HUES64 (cell line): ENCODE data around the gene PRKCD.

Experiments
- H3K27ac ChIP-seq: 2 replicates; pipeline ENCODE4 v1.7.0; 2013; ENCODE audit warnings: low read depth, low read length, inconsistent platforms
- H3K27me3 ChIP-seq: 2 replicates; pipeline ENCODE4 v1.6.1; 2013; ENCODE audit warnings: mild to moderate bottlenecking, low read length; ENCODE audit not compliant: insufficient read depth
- H3K36me3 ChIP-seq: 2 replicates; pipeline ENCODE4 v1.6.1; 2013; ENCODE audit warnings: mild to moderate bottlenecking, low read length; ENCODE audit not compliant: insufficient read depth
- H3K4me1 ChIP-seq: 2 replicates; pipeline ENCODE4 v1.6.1; 2013; ENCODE audit warnings: mild to moderate bottlenecking, low read length, moderate library complexity; ENCODE audit not compliant: insufficient read depth
- H3K4me3 ChIP-seq: 2 replicates; pipeline ENCODE4 v1.5.1; 2013; ENCODE audit warnings: mild to moderate bottlenecking, low read length, moderate library complexity
- H3K9ac ChIP-seq: 2 replicates; pipeline ENCODE4 v1.6.1; 2013; ENCODE audit warnings: mild to moderate bottlenecking, low read depth, low read length
- H3K9me3 ChIP-seq: 2 replicates; pipeline ENCODE4 v1.6.1; 2013; ENCODE audit warnings: low read depth, low read length; ENCODE audit not compliant: insufficient read depth
- WGBS: fragments of 150-250, 120-280 bp; methylation state at CpG from one replicate; pipeline ENCODE4 v1.1.7; 2013; ENCODE audit warnings: missing lambda C conversion rate; 5-methylcytosine and 5-hydroxymethylcytosine counted together

PRKCD gene

DNA sequence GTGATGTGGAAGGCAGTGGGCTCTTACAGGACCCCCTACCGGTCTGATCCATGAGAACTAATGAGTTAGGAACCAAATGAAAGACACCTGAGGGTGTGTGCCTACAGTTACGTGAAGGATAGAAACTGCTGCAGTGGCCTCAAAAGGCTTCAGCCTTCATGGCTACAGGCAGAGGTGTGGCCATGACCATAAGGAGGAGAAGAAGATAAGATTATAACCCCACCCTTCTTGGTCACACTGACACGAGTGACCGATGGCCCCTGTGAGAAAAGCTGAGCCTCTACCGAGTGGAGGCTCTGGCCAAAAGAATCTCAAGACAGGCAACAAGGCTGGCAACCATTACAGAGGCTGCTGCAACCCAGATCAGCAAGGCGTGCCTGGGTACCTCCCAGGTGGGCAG lies 37.1 kb upstream of the PRKCD start:
- H3K4me1 ChIP-seq = no peaks in the 10 kb centered on the region
- no peaks in the 10 kb centered on the region for H3K27me3 ChIP-seq
- no peak overlapping the region for H3K9ac ChIP-seq
- H3K4me3 ChIP-seq = no peak overlapping the region
- no peak overlapping the region for H3K27ac ChIP-seq
- no peaks in the 10 kb centered on the region for H3K9me3 ChIP-seq
- WGBS = 95% methylated on average over 6 of the region's 6 CpGs
- H3K36me3 ChIP-seq = peaks cover 70% of the 10 kb centered on the region

DNA sequence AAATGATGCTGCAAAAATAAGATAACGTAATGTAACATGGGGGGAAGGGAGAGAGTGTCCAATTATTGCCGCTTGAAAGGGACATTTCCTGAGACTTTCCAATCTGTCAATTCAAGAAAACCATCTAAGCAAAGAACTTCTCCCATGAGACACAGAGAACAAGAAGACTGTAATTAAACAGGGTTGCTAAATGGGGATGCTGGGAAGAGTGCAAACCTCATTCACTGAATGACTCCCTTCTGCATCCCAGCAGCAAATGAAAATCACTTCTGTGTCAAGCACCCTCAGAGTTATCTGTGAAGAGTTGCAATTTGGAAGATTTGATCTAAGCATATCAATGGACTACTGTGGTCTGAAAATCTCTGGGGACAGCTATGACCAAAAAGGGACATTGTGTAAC lies 34.4 kb upstream of the PRKCD start:
- peaks cover 5% of the 10 kb centered on the region; the same call in 1 of the 2 replicates for H3K4me1 ChIP-seq
- H3K27ac ChIP-seq = no peak overlapping the region
- no peaks in the 10 kb centered on the region for H3K27me3 ChIP-seq
- H3K4me3 ChIP-seq = no peak overlapping the region
- 89% methylated on average over 1 of the region's 2 CpGs for WGBS
- peaks cover 44% of the 10 kb centered on the region for H3K36me3 ChIP-seq
- no peaks in the 10 kb centered on the region for H3K9me3 ChIP-seq
- no peak overlapping the region for H3K9ac ChIP-seq

DNA sequence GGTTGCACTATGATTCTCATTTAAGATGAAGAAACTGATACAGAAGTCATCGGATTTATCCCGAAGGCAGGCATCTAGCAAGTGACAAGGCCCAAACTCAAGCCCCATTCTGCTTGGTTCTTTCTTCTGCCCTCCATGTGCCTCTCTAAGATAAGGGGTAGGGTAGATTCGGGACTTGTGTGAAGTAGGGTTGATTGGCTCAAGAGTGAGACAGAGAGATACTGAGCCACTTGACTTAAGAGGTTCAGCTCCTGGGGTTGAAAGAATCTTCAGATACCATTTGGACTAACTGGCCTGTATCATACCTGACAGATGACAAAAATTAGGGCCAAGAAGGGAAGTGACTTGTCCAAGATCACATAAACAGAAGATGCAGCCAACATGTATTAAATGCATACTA lies 31.7 kb upstream of the PRKCD start:
- H3K27me3 ChIP-seq = no peaks in the 10 kb centered on the region
- H3K36me3 ChIP-seq = peaks cover 17% of the 10 kb centered on the region
- H3K4me3 ChIP-seq = peak overlapping the region; percentile 87
- WGBS = 93% methylated on average over 3 of the region's 3 CpGs
- no peak overlapping the region for H3K27ac ChIP-seq
- H3K9me3 ChIP-seq = no peaks in the 10 kb centered on the region
- peak overlapping the region; percentile 90 for H3K9ac ChIP-seq
- H3K4me1 ChIP-seq = peaks cover 5% of the 10 kb centered on the region; the same call in 1 of the 2 replicates

DNA sequence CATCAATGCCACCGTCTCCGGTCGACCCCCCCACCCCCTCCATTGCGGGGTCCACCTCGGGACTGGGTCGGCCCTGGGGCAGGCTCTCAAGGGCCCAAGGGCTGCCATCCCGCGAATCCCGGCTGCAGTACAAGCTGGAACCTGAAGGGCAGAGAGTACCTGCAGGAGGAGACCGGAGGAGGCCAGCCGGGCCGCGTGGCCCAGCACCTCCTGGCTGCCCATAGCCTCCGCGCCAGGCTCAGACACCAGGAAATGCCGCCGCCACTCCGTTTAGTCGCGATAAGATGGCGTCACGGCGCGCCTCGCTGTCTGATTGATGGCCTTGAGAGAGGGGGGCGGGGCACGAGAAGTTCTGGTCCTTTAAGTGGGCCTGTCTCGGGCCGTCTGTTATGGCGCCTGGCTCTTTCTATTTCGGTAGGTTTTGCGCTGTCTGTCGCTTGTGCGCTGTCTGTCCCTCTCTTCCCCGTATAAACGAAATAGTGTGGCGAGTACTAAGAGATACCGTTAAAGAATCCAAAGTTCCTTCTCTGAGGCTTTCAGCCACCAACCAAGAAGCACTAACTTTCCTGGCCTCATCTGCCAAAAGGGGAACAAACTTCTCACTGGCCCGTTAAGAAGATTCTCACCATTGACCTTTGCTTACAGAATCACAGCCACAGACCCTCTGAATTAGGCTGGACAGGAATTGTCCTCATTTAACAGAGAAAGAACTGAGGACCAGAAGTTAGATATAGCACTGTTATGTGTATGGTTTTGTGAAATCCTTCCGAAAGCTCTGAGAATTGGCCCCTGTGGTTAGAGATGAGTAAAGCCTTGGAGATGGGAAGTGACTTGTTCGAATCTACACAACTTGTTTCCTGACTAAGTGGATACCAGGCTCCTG lies 30.6 kb upstream of the PRKCD start, which contains the start of gene RFT1:
RFT1 (minus strand) TSS at position 257 of the 883 bp plus-strand sequence; CDS start at position 222, 35 bp downstream.
- H3K36me3 ChIP-seq = peaks cover 6% of the 10 kb centered on the region
- peaks cover 5% of the 10 kb centered on the region; the same call in 1 of the 2 replicates for H3K4me1 ChIP-seq
- H3K27ac ChIP-seq = peak within 1 kb of the TSS; percentile 74
- WGBS = 4% methylated on average over 41 of the region's 41 CpGs
- no peaks in the 10 kb centered on the region for H3K9me3 ChIP-seq
- peak within 1 kb of the TSS; percentile 87 for H3K4me3 ChIP-seq
- H3K27me3 ChIP-seq = no peaks in the 10 kb centered on the region
- H3K9ac ChIP-seq = peak within 1 kb of the TSS; percentile 90

DNA sequence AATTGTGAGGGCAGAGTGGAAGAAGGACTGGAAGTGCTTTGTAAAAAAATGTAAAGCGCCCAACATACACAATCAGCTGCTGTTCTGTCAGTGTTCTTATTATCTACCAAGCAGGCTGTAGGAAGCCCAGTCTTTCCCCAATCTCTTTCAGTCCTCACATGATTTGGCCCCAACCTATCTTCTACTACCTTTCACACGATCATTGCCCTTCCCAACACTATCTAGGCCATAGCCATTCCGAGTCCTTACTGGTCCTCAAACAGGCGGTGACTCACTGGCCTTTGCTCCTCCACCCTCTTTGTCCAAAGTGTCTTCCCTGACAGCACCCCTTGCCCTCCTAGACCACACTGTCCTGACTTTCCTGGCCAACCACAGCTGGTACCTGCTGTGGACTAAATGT lies 29.9 kb upstream of the PRKCD start:
- Histone ChIP-seq H3K4me3 (peak overlapping the region; percentile 87), H3K36me3 (no peaks in the 10 kb centered on the region), H3K4me1 (peaks cover 5% of the 10 kb centered on the region; the same call in 1 of the 2 replicates), H3K9ac (no peak overlapping the region), H3K9me3 (no peaks in the 10 kb centered on the region), H3K27ac (no peak overlapping the region), H3K27me3 (no peaks in the 10 kb centered on the region)
- 89% methylated on average over 4 of the region's 4 CpGs for WGBS

DNA sequence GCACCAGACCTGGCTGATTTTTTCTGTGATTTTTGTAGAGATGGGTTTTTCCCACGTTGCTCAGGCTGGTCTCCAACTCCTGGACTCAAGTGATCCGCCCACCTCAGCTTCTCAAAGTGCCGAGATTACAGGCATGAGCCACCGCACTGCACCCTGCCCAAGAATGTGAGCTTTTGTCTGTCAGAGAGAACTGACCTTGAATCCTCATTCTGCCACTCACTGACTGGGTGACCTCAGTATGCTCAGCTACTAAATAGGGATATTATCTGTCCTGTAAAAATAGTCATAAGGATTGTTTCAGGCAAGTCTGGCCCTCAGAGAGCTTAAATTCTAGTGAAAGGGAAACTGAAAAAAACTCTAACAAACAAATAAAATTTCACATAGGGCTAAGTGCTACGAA lies 28.7 kb upstream of the PRKCD start:
- no peaks in the 10 kb centered on the region for H3K9me3 ChIP-seq
- H3K4me1 ChIP-seq = peaks cover 5% of the 10 kb centered on the region; the same call in 1 of the 2 replicates
- no peaks in the 10 kb centered on the region for H3K27me3 ChIP-seq
- H3K36me3 ChIP-seq = no peaks in the 10 kb centered on the region
- no peak overlapping the region for H3K9ac ChIP-seq
- WGBS = 75% methylated on average over 5 of the region's 5 CpGs
- H3K27ac ChIP-seq = no peak overlapping the region
- no peak overlapping the region for H3K4me3 ChIP-seq

DNA sequence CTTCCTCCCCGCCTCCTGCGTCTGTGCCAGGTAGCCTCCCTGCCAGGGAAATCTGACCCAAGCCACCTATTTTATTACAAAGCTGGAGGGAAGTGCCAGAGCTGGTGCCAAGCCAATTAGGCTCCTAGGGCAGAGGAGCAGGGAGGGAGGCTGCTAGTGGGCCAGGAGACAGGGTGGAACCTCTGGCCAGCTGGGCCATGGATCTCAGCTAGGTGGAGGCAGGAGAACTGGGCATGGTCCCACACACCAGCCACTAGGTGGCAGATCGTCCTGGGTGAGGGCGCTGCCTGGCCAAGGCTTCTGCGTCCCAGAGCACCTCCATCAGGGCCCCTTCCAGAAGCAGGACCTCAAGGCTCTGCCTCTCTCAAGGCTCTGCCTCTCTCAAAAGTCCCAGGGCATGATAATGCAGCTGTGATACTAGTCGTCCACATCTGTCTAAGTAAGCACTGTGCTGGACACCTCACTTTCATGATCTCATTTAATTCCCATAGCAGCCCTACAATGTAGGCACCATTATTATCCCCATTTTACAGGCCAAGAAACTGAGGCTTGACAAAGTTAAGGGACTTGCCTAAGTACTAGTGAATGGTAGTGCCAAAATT lies 26.3 kb upstream of the PRKCD start:
- no peaks in the 10 kb centered on the region for H3K27me3 ChIP-seq

DNA sequence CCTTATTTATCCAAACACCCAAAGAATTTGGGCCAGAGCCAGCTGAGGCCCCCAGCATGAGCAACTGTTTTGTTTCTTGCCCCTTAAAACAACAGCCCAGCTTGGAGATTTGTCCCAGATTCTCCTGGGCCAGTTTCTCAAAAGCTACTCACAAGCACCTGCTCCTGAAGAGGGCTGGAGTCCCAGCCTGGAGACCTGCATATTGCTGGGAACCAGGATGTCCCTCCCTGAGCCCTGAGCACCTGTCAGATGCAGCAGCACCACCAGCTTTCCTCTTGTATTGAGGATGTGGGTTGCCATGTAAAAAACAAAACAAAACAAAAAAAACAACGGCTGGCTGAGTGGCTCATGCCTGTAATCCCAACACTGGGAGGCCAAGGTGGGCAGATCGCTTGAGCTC lies 23.8 kb upstream of the PRKCD start:
- Histone ChIP-seq H3K27me3 (no peaks in the 10 kb centered on the region), H3K9ac (no peak overlapping the region), H3K4me1 (no peaks in the 10 kb centered on the region), H3K27ac (no peak overlapping the region), H3K9me3 (no peaks in the 10 kb centered on the region), H3K4me3 (no peak overlapping the region), H3K36me3 (no peaks in the 10 kb centered on the region)
- WGBS = 89% methylated on average over 2 of the region's 2 CpGs

More for the DNA sequence above, 26.3 kb upstream of the PRKCD start:
- no peaks in the 10 kb centered on the region for H3K9me3 ChIP-seq
- H3K27ac ChIP-seq = no peak overlapping the region
- WGBS = 36% methylated on average over 6 of the region's 6 CpGs
- no peak overlapping the region for H3K9ac ChIP-seq
- H3K36me3 ChIP-seq = no peaks in the 10 kb centered on the region
- H3K4me3 ChIP-seq = no peak overlapping the region
- H3K4me1 ChIP-seq = no peaks in the 10 kb centered on the region

DNA sequence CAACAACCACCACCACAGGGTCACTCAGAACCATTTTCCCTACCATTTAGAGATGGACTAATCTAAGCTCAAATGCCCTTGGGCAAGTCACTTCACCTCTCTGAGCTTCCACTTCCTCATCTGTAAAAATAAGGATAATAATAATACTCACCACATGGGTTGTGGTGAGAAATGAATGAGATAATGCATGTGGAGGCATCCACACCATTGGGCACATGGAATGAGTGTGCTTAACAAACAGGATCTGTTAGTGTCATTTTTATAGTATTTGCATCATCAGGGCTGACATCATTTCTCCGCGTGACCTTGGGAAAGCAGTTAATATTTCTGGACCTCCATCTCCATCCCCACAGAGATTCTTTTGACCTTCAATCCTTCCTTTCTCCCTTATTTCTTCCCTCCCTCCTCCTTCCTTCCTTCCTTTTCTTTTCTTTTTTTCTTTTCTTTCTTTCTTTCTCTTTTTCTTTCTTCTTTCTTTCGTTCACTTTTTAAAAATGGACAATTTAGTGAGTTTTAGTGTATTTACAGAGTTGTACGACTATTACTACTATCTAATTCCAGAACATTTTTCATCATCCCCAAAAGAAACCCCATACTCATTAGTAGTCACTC lies 23.1 kb upstream of the PRKCD start:
- no peaks in the 10 kb centered on the region for H3K27me3 ChIP-seq
- H3K9ac ChIP-seq = no peak overlapping the region
- no peak overlapping the region for H3K4me3 ChIP-seq
- H3K4me1 ChIP-seq = no peaks in the 10 kb centered on the region
- no peaks in the 10 kb centered on the region for H3K9me3 ChIP-seq
- 97% methylated on average over 3 of the region's 4 CpGs for WGBS
- no peaks in the 10 kb centered on the region for H3K36me3 ChIP-seq
- H3K27ac ChIP-seq = no peak overlapping the region

DNA sequence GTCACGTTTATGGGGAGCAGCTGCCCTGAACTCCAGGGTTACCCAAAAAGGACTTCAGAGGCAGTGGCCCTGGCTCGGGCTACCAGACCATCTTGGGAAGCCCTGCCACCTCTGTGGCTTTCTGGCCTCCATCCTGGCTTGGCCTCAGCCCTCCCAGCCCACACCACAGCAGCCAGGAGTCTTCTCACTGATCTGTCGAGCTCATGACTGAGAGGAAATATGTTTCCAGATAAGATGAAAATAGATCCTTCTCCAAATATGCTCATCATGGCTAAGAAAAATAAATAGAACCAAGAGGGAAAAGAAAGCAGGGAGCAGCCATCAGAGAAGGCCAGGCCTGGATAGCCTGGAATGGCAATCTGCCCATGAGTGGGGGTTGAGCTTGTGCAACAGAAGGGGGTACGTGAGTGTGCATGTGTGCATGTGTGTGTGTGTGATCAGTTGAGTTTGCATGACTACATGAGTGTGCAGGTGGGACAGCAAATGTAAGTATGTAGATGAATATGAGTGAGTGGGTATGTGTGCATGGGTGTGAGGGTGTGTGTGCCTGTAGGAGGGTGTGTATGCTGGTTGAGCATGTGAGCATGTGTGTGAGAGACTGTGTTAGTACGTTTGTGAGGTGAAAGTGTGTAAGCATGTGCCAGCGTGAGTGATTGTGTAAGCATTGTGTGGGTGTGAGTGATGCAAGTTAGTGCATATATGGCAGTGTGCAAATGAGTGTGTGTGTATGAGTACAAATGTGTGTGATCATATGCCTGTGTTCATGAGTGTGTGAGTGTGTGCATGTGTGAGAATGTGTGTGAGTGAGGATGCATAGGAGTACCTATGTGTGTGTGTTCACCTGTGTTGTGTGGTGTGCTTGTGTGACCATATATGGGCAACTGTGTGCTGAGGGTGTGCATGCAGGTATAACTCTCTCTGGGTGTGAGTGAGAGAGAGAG lies 20.8 kb upstream of the PRKCD start:
- no peaks in the 10 kb centered on the region for H3K9me3 ChIP-seq
- no peaks in the 10 kb centered on the region for H3K4me1 ChIP-seq
- H3K9ac ChIP-seq = no peak overlapping the region
- H3K27me3 ChIP-seq = no peaks in the 10 kb centered on the region
- H3K4me3 ChIP-seq = no peak overlapping the region
- H3K36me3 ChIP-seq = no peaks in the 10 kb centered on the region
- WGBS = 86% methylated on average over 5 of the region's 6 CpGs
- no peak overlapping the region for H3K27ac ChIP-seq
